Measurements from ENCODE around the gene RUSC2.
"Not testable (repeated sequence)": the region's sequence is repeated elsewhere in the genome, so short reads cannot be mapped to it uniquely, and the experiment has no call there.

Gene RUSC2

GRCh38 chr9:35523556-35523955 lies 33.6 kb downstream of the RUSC2 start:
- DNase-seq (ENCODE audit: low spot score), result not testable (repeated sequence)

GRCh38 chr9:35526087-35526801 lies 36.3 kb downstream of the RUSC2 start:
- no peak for DNase-seq (ENCODE audit: low spot score)

- DNase-seq (ENCODE audit: low spot score), result no peak
Measured at GRCh38 chr9:35529161-35529823, 39.4 kb downstream of the RUSC2 start.

GRCh38 chr9:35533398-35533797 lies 43.5 kb downstream of the RUSC2 start:
- no peak for DNase-seq (ENCODE audit: low spot score)

GRCh38 chr9:35534921-35535320 lies 45.0 kb downstream of the RUSC2 start:
- not testable (repeated sequence) for DNase-seq (ENCODE audit: low spot score)

GRCh38 chr9:35537913-35538312 lies 48.0 kb downstream of the RUSC2 start:
- no peak for DNase-seq (ENCODE audit: low spot score)

- DNase-seq (ENCODE audit: low spot score), result peak; percentile 82
Measured at GRCh38 chr9:35538361-35539234, 48.7 kb downstream of the RUSC2 start.

Data from AG08395 (cell line).